ENCODE data around the gene C10orf120. TPM values are rescaled to one million over a fixed set of nuclear protein-coding genes. Genes with fewer than 3 reads are reported as not detected.
A peak's percentile ranks its signal among the peaks of the same experiment; 100 is the strongest.

The C10orf120 gene
- total RNA-seq, 1 donor from 2014 or later, result not detected

DNA sequence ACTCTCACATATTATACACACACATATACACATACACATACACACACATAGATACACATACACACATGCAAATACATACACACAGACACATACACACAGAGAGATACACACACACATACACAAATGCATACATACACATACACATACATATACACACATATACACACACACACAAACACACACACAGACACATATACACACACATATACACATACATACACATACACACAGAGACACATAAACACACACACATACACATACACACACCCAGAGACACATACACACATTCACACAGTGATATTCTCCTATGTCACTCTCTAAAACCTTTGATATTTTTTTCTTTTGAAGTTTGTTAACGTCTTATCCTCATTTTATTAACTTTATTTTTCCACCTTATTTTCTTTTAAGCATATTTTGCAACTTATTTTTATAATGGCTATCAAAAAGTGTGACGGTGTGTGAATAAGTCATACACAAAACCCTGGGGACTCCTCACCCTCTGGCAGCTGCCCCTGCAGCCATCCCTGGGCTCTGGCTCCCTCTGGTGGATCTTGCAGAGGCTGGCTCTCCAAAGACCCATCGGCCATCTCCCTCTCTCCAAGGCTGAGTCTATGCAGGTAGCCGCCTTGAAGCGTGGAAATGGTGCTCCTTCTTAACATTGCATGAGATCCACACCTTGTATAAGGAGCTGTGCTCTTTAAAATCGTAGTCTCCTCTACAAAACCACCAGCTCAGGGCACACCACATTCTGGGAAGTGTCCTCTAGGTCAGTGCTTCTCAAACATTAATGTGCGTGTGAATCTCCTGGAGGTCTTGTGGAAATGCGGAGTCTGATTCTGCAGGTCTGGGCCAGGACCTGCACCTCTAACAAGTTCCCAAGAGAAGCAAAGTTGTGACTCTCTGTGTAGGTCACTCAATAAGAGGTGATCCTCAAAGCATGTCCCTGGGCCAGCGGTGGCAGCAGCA is 4.1 kb upstream of the C10orf120 start:
- peak; percentile 68 for DNase-seq (ENCODE audit: low spot score)

- DNase-seq (ENCODE audit: low spot score), result no peak
These were observed 2.6 kb upstream of the C10orf120 start for GRCh38 chr10:122702275-122702674.

GRCh38 chr10:122701652-122702051 is 2.0 kb upstream of the C10orf120 start:
- no peak for DNase-seq (ENCODE audit: low spot score)

DNA sequence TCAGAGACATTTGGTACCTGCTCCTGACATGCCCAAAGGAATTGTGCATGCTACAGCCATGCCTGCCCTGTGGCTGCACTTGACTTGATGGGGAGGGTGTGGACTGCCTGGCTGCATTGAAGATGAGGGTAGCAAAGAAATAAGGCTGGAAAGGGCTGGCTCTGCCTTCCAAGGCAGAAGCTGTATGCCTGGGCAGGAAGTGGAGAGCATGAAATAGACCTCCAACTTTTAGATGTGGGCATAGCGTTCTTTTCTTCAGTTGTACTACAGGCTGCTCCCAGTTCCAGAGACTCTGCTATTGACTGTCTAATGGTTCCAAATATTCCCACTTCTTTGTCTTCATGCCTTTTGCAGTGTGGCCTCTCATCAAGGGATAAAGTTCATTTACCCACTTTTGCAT is 3.0 kb downstream of the C10orf120 start:
- DNase-seq (ENCODE audit: low spot score), result no peak

- no peak for DNase-seq (ENCODE audit: low spot score)
These were observed 6.9 kb downstream of the C10orf120 start for GRCh38 chr10:122692744-122693143.

DNA sequence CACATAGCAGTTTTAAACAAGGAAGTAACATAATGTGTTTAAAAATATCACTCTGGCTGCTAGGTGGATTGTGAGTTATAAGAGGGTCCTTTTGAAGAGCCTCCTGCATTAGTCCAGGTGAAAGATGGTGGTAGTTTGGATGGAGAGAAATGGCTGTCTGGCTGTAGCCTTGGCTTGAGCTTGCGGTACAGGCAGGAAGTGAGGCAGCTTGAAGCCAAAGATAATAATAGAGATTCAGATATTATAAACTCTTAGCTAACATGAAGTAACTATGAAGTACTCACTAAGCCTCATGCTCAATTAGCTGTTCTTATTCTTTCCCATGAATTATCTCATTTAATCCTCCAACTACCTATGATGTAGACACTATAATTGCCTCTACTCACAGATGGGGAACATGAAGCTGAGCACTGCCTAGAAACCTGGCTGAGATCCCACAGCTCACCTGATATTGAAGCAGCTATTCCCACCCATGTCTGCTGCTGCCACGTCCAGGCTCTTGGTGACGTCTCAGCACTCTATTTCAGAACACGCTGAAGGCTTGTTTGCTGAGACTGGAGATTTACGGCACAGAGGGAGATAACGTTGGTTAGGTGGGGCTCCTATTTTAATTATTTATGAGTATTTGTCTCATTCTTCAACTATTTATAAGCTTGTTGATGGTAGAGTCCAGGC is 10.4 kb downstream of the C10orf120 start:
- DNase-seq (ENCODE audit: low spot score), result no peak

- no peak for DNase-seq (ENCODE audit: low spot score)
These were observed 11.2 kb downstream of the C10orf120 start for GRCh38 chr10:122688293-122688989.

- DNase-seq (ENCODE audit: low spot score), result no peak
These were observed 17.1 kb downstream of the C10orf120 start for GRCh38 chr10:122682522-122682921.

DNA sequence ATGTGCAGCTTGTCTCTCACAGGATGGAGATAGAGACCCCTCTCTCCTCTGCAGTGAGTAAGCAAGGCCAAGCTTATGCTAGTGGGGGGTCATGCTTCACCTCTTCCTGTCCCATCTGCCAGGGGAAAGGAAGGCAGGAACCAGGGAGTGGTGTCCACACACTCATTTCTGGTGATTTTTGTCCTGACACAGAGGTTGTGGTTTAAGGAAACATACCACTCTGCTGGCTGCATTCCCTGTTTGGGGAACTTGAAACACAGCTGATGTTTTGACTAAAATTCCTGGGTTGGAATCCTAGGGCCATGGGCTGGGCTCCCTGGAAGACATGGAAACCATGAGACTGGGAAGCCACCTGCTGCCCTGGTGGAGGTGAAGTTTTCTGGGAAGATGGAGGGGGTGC is 21.4 kb downstream of the C10orf120 start:
- DNase-seq (ENCODE audit: low spot score), result no peak

DNA sequence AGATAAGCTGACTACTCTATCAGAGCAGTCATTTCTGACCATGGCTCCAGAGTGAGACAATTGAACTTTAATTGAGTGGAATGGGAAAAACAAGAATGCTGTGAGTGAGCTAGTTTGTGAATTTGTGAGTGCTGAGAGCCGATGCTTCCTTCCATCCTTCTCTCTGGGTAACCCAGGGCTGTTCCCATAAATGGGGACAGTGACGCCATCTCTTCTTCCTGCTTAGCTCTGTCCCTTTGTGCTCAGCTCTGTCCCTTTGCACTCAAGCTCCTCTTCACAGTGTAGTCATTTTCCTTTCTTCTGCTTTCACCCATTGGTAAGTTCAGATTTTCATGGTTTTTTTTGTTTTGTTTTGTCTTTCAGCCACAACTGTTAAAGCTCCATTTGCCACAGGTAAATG is 24.4 kb downstream of the C10orf120 start:
- no peak for DNase-seq (ENCODE audit: low spot score)

DNA sequence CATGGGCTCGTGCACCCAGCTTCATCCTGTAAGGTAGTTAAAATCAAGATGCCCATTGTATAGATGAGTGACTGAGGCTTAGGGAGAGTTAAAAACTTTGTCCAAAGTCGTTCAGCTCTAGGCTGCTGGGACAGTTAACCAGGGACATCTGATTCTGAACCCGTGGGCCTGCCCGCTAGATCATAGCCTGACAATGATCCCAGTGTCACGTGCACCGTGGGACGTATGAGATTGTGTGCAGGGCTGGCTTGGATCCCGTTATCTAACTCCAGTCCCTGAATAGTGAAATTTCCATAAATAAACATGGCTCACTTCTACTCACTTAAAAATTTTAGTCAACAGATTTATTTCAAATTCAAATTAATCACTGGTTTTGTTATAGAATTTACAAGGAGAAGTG is 24.9 kb downstream of the C10orf120 start:
- DNase-seq (ENCODE audit: low spot score), result no peak

DNA sequence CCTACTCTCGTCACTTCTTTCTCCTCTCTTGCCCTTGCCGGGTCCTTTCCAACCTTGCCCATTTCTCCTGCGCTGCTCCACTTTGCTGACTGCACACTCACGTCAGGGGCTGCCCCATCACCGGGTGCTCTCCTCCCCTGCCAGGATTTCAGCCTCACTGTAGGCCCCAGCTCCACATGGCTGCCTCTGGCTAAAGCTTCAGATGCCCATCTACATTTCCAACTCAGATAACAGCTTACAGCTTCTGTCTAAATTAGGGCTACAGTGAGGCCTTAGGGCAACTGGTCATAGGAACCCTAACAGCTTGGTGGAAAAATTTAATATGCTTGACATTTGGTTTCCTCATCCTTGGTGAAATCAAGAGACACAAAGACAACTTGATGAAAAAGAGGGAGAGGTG is 25.9 kb downstream of the C10orf120 start:
- DNase-seq (ENCODE audit: low spot score), result no peak

DNA sequence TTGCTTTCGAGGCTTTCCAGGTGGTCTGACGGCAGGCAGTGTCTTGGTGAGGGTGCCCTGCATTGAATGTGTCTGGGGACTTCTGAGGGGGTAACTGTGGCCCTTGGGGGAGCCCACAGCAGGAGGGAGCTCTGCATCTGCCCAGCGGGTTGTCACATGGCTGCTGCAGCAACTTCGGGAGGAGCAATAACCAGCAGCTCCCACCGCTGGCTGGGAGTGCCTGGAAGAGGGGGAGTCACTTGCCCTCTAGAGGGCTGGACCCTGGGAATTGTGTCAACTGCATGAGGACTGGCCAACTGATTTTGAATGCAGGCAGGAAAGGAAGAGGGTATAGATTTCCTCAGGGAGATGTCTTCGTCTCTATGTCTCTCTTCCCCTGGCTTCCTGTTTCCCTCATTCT is 26.4 kb downstream of the C10orf120 start:
- no peak for DNase-seq (ENCODE audit: low spot score)

DNA sequence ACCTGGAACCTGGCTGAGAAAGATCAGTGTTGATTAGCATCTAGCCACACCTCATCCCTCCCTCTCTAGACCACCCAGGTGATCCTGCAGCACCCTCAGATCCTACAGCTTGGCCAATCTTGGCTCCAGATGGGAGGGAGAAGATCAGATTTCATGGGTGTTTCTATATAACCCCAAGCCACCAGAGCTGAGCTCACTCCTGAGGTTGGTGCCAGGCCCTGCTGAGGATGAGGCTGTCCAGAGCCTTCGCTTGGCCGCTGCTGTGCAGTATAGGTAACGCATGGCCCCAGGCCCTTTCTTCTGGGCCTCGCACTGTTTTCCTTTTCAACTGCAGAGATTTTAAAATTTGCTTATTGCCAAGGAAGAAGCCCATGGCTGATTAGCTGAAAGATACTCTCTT is 27.0 kb downstream of the C10orf120 start:
- no peak for DNase-seq (ENCODE audit: low spot score)

- DNase-seq (ENCODE audit: low spot score), result no peak
These were observed 28.3 kb downstream of the C10orf120 start for GRCh38 chr10:122671355-122671754.

DNA sequence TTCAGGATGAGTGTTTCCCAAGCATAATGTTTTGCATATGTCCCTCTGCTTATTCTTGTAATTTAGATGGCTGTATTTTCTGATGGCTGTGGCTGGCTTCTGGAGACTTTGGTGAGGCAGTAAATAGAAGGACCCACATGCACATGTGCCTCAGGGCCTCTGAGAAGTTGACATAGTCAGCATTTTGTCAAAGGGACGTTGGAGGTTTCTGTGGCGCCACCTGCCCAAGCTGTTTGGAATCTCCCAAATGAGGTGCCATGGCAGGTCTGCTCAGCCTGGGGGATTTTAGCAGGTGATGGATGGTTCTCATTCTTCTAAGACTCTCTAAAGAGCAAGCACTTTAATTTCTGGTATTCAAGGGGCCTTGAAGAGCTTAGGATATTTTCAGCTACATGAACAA is 29.8 kb downstream of the C10orf120 start:
- no peak for DNase-seq (ENCODE audit: low spot score)

DNA sequence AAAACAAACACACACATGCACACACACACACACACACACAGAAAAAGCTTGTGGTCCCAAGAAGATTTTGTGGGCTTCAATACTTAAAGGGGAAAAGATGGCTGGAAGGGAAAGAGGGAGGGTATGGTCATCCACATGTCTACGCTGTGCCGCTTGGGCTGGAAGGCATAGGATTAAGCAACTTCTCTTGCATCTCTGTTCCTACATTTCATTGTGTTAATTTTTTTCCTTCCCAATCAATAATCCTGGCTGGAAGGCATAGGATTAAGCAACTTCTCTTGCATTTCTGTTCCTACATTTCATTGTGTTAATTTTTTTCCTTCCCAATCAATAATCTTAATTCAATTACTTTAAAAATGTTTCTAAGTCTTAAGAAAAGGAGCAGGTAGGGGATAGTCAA is 30.6 kb downstream of the C10orf120 start:
- DNase-seq (ENCODE audit: low spot score), result no peak

DNA sequence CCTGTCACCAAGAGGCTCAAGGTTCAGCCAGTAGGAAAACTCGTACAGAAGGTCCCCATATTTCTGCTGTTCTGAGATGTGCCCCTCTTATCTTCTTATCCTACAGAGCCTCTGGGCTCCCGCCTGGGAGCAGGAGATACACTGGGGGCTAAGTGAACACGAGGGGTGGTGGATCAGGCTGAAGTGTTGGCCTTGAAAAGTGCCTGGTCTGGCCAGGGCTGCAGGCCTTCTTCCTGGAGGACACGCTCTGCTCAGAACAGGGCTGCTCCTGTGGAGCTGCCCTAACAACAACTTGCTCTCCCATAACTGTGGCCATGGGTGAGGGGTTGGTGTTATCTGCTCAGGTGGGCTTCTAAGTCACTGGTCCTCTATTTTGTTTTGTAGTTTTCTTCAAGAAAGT is 33.7 kb downstream of the C10orf120 start:
- DNase-seq (ENCODE audit: low spot score), result no peak

DNA sequence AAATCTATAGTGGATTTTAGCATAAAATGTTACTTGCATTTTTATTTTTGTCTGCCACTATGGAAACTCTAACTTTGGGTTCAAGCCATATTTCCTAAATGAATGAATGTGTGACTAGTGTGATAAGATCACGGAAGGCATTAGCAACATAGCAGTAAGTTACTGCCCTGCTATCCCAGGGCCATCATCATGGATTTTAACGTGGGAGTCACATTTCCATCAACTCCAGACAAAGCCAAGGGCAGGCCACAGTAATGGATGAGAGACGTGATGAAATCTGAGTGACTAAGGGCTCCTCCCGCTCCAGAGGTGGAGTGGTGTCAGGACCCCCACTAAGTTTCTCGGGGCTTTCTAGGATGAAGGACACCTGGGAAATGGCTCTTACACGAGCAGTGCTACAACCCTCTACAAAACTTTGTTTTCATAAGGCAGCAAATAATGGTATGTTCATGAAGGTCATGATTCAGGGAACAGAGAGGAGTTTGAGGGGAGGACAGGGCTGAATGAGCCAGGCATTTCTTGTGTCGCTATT is 34.3 kb downstream of the C10orf120 start:
- DNase-seq (ENCODE audit: low spot score), result no peak

DNA sequence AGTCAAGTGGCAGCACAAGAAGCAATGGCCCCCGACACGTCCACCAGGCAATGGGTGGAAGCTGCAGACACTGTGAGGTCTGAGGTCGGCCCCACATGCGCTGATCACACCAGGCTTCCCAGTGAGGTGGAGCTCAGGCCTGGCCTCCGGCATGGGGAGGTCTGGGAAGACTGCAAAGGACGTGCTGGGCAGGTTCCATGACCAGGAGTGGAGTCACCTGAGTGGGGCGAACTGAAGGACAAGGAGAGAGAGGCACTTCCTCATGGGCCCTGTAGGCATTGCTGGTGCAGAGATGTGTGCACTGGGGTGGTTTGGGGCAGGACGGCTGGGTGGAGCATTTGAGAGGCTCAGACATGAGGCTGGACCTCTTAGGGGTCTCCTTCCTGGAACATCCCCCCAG is 35.1 kb downstream of the C10orf120 start:
- no peak for DNase-seq (ENCODE audit: low spot score)

DNA sequence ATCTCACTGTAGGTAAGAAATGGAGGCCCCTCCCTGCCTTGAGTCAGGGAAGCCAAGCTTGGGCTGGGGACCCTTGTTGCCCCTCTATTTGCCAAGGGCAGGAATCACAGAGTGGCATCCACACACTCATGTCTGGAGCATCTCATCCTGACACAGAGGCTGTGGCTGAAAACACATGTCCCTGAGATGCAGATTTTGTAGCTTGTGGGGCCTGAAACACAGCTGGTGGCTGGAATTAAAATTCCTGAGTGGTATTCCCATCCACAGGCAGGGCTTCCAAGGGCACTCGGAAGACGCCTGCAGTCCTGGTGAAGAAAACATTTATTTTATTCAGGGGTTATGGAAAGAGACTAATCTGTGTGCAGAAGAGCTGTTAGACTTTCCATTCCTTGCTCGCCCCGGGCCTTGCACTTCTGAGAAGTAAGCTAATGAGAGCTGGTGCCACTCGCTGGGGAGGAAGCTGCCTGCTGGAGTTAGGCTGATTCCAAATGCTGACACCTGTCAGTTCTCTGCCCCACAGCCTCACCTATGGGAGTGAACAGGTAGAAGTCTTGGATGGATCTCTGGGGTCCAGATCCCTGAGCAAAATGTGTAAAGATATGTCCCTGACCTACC is 36.0 kb downstream of the C10orf120 start:
- no peak for DNase-seq (ENCODE audit: low spot score)

GRCh38 chr10:122662231-122662630 is 37.4 kb downstream of the C10orf120 start:
- DNase-seq (ENCODE audit: low spot score), result no peak
